ENCODE results near the gene RHOXF2.
A peak's percentile ranks its signal among the peaks of the same experiment; 100 is the strongest.

Gene RHOXF2

DNA sequence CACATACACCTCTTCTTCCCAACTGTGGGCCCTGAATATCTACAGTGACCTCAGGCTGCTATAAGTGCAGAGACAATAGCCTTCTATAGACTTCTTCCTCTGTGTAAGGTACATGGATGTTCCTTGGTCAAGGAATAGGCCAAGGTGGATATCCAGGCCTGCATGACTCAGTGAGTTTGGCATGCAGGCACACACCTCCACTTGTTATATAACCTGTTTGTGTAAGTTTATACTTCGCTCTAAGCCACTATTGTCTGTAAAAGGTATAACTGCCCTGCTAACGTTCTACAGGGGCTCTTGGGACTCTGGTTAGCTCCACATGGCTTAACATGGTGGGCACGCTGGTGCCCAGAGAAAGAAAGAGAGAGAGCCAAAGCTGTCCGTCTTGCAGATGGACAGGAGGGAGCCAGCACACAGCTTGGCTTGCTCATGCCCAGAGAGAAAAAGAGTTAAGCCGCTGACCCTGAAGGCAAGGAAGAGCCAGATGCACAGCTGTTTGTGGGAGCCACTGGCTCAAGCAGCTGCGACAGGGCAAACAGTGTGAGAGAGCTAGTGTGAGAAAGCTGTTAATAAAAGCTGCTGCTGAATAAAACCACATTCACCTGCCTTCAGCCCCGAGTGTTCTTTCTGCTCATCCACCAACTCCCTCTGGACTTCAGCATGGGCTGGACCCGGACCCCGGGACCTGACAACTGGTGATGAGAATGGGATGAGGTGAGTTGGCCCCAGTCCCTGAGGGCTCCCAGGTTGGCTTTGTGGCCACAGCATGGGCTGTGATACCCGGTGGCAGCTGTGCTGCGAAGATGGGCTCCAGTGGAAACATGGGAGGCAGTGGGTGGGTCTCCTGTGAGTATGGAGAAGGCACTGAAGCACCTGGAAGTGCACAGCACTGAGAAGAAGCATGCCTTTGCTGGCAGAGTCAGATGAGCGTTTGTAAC lies 47.7 kb downstream of the RHOXF2 start:
- DNase-seq, result no peak

DNA sequence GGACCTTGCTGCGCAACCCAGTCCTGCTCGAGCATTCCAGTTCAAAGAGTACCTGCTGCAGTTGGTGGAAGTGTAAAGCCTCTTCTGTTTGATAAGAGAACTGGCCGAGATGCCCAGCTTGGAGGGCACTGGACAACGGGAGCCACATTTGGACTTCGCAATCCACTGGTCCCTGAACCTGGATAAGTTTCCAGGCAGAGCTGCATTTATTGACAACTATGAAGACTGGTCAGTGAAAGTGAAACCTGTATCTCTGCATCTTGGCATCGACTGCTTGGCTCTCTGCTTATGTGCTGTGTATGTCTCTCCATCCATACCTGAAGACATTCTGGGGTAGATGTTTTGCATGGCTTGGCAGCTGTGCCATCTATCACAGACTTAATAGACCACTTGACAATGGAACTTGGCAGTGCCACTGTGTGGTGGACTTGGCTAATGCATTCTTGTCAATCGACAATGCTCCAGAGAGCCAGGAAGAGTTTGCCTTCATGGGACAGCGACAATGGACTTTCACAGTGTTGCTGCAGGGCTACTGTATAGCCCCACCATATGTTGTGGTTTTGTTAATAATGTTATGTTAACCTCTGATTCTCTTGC lies 48.7 kb downstream of the RHOXF2 start:
- DNase-seq, result no peak

DNA sequence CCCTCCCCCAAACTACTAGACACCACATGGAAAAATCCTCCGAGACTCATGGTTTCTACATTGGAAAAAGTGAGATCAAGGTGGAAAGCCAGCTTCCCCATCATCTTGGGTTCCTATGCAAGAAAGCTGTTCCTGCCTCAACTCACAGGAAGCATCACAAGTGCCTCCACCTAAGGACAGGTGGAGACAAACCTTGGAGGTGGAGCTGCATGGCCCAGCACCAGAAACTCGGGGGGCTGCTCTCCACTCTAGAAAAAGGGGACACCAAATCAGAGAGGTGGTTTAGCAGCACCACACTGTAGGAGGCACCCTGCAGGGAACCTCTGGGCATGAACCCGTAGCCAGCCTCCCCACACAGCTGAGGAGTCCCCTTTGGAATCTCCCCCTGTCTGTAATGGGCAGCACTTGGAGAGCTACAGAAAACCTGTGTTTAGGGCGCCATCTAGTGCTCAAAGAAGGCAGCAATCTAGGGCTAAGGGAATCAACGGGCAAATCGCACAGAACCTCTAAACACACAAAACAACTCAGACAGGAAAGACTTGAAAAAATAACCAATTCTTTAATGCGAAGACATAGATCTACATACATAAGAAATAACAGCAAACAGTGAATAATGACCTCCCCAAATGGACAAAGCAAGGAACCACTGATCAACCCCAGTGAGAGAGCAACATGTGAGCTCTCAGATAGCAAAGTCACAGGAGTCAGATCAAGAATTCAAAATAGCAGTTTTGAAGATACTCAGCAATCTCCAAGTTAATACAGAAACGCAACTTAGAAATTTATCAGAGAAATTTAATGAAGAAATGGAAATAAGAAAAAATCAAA lies 55.2 kb downstream of the RHOXF2 start:
- peak; percentile 7 to 56 (median 28) for DNase-seq
